Kidney (tissue), 14 donors: Measurements from ENCODE around the gene AMIGO1. TPM values are rescaled to one million over a fixed set of nuclear protein-coding genes. Genes with fewer than 3 reads are reported as not detected.
"Not testable (repeated sequence)": the region's sequence is repeated elsewhere in the genome, so short reads cannot be mapped to it uniquely, and the experiment has no call there.

ENCODE experiments used
- DNase-seq, 5 donors: peaks; one replicate each; pipeline ENCODE4 v3.0.0-alpha.2; 2013 to 2020
- FAIRE-seq: peaks from 2 replicates; lab custom pipeline; 2012; peaks lifted over from hg19 to GRCh38; lab: Jason Lieb, UNC
- H3K27ac ChIP-seq, 2 donors: one replicate each; pipeline ENCODE4 v1.7.0; 2013; ENCODE audit warnings: low read depth in 2 of 2, low read length in 2 of 2, inconsistent platforms in 1 of 2
- H3K27me3 ChIP-seq: one replicate; pipeline ENCODE4 v1.7.1; 2013; ENCODE audit warnings: low read length, inconsistent platforms; ENCODE audit not compliant: control insufficient read depth, insufficient read depth
- H3K36me3 ChIP-seq, 3 donors: one replicate each; pipeline versions ENCODE4 v1.7.0 to v1.7.1; 2013; ENCODE audit warnings: low read length in 3 of 3, control low read depth in 1 of 3, inconsistent platforms in 1 of 3; ENCODE audit not compliant: insufficient read depth in 3 of 3, control insufficient read depth in 2 of 3
- H3K4me1 ChIP-seq, 3 donors: one replicate each; pipeline versions ENCODE4 v1.7.0 to v1.7.1; 2013; ENCODE audit warnings: low read length in 3 of 3, inconsistent platforms in 1 of 3, low read depth in 1 of 3; ENCODE audit not compliant: control insufficient read depth in 2 of 3, insufficient read depth in 2 of 3
- H3K4me3 ChIP-seq, 3 donors: one replicate each; pipeline versions ENCODE4 v1.7.0 to v1.8.1; 2013; ENCODE audit warnings: low read length in 3 of 3, control low read depth in 1 of 3, inconsistent platforms in 1 of 3
- H3K9ac ChIP-seq, 3 donors: one replicate each; pipeline versions ENCODE4 v1.7.0 to v1.7.1; 2013; ENCODE audit warnings: low read length in 3 of 3, control low read depth in 1 of 3, inconsistent platforms in 1 of 3
- H3K9me3 ChIP-seq, 3 donors: one replicate each; pipeline versions ENCODE4 v1.7.0 to v1.7.1; 2013; ENCODE audit warnings: low read length in 3 of 3, control low read depth in 1 of 3, inconsistent platforms in 1 of 3; ENCODE audit not compliant: control insufficient read depth in 2 of 3, insufficient read depth in 1 of 3
- CTCF ChIP-seq: IDR thresholded peaks from 3 replicates; pipeline ENCODE4 v1.5.1; 2012; ENCODE audit warnings: mild to moderate bottlenecking, moderate library complexity, borderline replicate concordance; ENCODE audit not compliant: insufficient read depth; ENCODE audit errors: extremely low read depth
- intact Hi-C: fragments of 100-400 bp; cut with DNase I; formaldehyde crosslinking; loops from one replicate; pipeline ENCODE4 v1.11.1; 2022
- polyA plus RNA-seq: library from polyadenylated mRNA; stranded (reverse); fragments of 350-450 nt; fragmentation: Illumina TruSeq; extraction: RNeasy Lipid Tissue Mini Kit (QIAGEN cat#74804); gene quantifications from one replicate; pipeline ENCODE4 v1.2.3, GENCODE V29; 2014; ENCODE audit warnings: low read depth, low replicate concordance; ENCODE audit not compliant: insufficient read depth
- total RNA-seq: library from RNA; stranded (reverse); fragmentation: NEBNext Ultra II Directional; extraction: Animal tissue kit (Norgen Biotek cat#: 25700); gene quantifications from one replicate; pipeline ENCODE4 v1.2.1, GENCODE V29; 2021
- donor health status: control.
- donor health status: control.
- donor health status: control.
- donor health status: control.
- donor health status: control.
- donor health status: DM: yes; HTN: yes; CAD: no.
- donor health status: Normal renal cell carcinoma (clear cell type).

AMIGO1 gene
- total and polyA plus RNA-seq, 2 donors from 2014 or later = 5.1 to 8.5 TPM

- no peak for DNase-seq
- H3K27ac ChIP-seq = no peak overlapping the region
- peaks cover 0 to 14% (median 2%) of the 10 kb centered on the region in 3 donors for H3K36me3 ChIP-seq
- H3K9me3 ChIP-seq = no peaks in the 10 kb centered on the region
- H3K27me3 ChIP-seq = no peaks in the 10 kb centered on the region
- H3K4me1 ChIP-seq = peaks cover 0 to under 1% (median 0%) of the 10 kb centered on the region in 3 donors
- H3K4me3 ChIP-seq = no peak overlapping the region
- TF ChIP-seq CTCF = no peak
- no peak for FAIRE-seq
- intact Hi-C loops = no loop called here
- no peak overlapping the region for H3K9ac ChIP-seq
Measured at GRCh38 chr1:109477821-109478220, 31.7 kb downstream of the AMIGO1 start.

GRCh38 chr1:109476825-109477224, 32.7 kb downstream of the AMIGO1 start:
- Histone ChIP-seq H3K27me3 (no peaks in the 10 kb centered on the region), H3K9me3 (no peaks in the 10 kb centered on the region), H3K4me1 (no peaks in the 10 kb centered on the region), H3K27ac (no peak overlapping the region), H3K36me3 (peaks cover 0 to 14% (median 2%) of the 10 kb centered on the region in 3 donors), H3K4me3 (no peak overlapping the region), H3K9ac (no peak overlapping the region)
- DNase-seq (no peak), FAIRE-seq (no peak)
- TF ChIP-seq CTCF = no peak
- intact Hi-C loops = no loop called here

GRCh38 chr1:109475261-109475660, 34.3 kb downstream of the AMIGO1 start:
- Histone ChIP-seq H3K27ac (no peak overlapping the region), H3K36me3 (peaks cover 0 to 14% (median 2%) of the 10 kb centered on the region in 3 donors), H3K27me3 (peaks cover 8% of the 10 kb centered on the region), H3K4me1 (no peaks in the 10 kb centered on the region), H3K9me3 (no peaks in the 10 kb centered on the region), H3K4me3 (no peak overlapping the region), H3K9ac (no peak overlapping the region)
- no peak for TF ChIP-seq CTCF
- intact Hi-C loops = no loop called here
- DNase-seq = no peak
- no peak for FAIRE-seq

GRCh38 chr1:109474697-109475096, 34.8 kb downstream of the AMIGO1 start:
- H3K36me3 ChIP-seq = peaks cover 0 to 10% (median 2%) of the 10 kb centered on the region in 3 donors
- H3K9me3 ChIP-seq = no peaks in the 10 kb centered on the region
- no peaks in the 10 kb centered on the region for H3K4me1 ChIP-seq
- no peak for FAIRE-seq
- peaks cover 12% of the 10 kb centered on the region for H3K27me3 ChIP-seq
- no peak for TF ChIP-seq CTCF
- DNase-seq = no peak
- no peak overlapping the region for H3K4me3 ChIP-seq
- H3K27ac ChIP-seq = no peak overlapping the region
- no peak overlapping the region for H3K9ac ChIP-seq
- intact Hi-C loops = no loop called here

GRCh38 chr1:109473284-109474057, 36.1 kb downstream of the AMIGO1 start:
- not testable (repeated sequence) for FAIRE-seq

More at GRCh38 chr1:109473284-109474057, 36.1 kb downstream of the AMIGO1 start:
- H3K27ac ChIP-seq, H3K9me3 ChIP-seq, H3K36me3 ChIP-seq, intact Hi-C loops, H3K4me3 ChIP-seq, DNase-seq, H3K4me1 ChIP-seq, H3K9ac ChIP-seq: not testable (repeated sequence)
- H3K27me3 ChIP-seq = peaks cover 12% of the 10 kb centered on the region
